ENCODE data around the gene AMACR. TPM values are rescaled to one million over a fixed set of nuclear protein-coding genes. Genes with fewer than 3 reads are reported as not detected.

Gene AMACR
- total and polyA plus RNA-seq, 2 experiments from 2014 or later, result 68.6 to 92.4 TPM

DNA sequence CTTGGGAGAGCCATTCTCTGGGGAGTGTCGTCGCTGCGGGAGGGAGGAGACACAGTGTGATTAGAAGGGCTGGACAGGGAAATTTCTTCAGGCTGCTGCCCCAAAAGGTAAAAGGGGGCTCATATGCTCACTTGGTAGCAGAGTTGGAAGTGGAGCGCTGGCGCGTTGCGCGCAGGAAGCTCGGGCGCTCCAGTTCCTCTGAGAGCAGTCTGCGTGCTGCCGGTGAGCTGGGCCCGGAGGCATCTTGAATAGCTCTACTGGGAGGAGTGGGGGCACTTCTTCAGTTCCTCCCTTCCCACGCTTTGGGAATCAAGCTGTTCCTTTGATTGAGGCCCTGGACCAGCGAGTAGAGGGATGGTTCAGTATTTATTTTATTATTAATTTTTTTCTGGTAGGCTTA is 69.0 kb downstream of the AMACR start:
- no peaks in the 10 kb centered on the region for H3K36me3 ChIP-seq (replicated peaks; ENCODE audit: insufficient read depth, low read depth)
- WGBS (ENCODE audit: low lambda C conversion rate, missing lambda C conversion rate), result 95% methylated on average over 15 of the region's 15 CpGs
- H3K4me3 ChIP-seq, result no peak overlapping the region
- H3K4me1 ChIP-seq (ENCODE audit: insufficient read depth), result no peaks in the 10 kb centered on the region
- no peaks in the 10 kb centered on the region for H3K9me3 ChIP-seq (ENCODE audit: low read depth)
- H3K79me2 ChIP-seq, result no peaks in the 10 kb centered on the region
- peaks cover 4% of the 10 kb centered on the region for H3K27me3 ChIP-seq
- no peak for TF ChIP-seq EZH2phosphoT487 (IDR thresholded peaks at IDR 0.05; ENCODE audit: low read depth, severe bottlenecking, unreplicated experiment)
- TF ChIP-seq EZH2 (IDR thresholded peaks at IDR 0.05; ENCODE audit: borderline replicate concordance), result no peak
- TF ChIP-seq CTCF (IDR thresholded peaks at IDR 0.05; ENCODE audit: poor library complexity), result no peak
- no peak overlapping the region for H3K4me2 ChIP-seq
- no peaks in the 10 kb centered on the region for H4K20me1 ChIP-seq (ENCODE audit: insufficient read depth, poor library complexity, severe bottlenecking)
- no peaks in the 10 kb centered on the region for H3K9me2 ChIP-seq (replicated peaks; ENCODE audit: insufficient read depth)
- DNase-seq (ENCODE audit: low spot score), result no peak
- H3K27ac ChIP-seq, result no peak overlapping the region
- no peak overlapping the region for H2AFZ ChIP-seq

GRCh38 chr5:33938507-33938796 is 69.4 kb downstream of the AMACR start:
- Histone ChIP-seq H3K4me1 (ENCODE audit: insufficient read depth) (no peaks in the 10 kb centered on the region), H3K27ac (no peak overlapping the region), H3K27me3 (peaks cover 4% of the 10 kb centered on the region), H3K9me2 (replicated peaks; ENCODE audit: insufficient read depth) (no peaks in the 10 kb centered on the region), H4K20me1 (ENCODE audit: insufficient read depth, poor library complexity, severe bottlenecking) (no peaks in the 10 kb centered on the region), H3K9me3 (ENCODE audit: low read depth) (no peaks in the 10 kb centered on the region), H3K4me3 (no peak overlapping the region), H3K79me2 (no peaks in the 10 kb centered on the region), H3K36me3 (replicated peaks; ENCODE audit: insufficient read depth, low read depth) (no peaks in the 10 kb centered on the region), H3K4me2 (no peak overlapping the region), H2AFZ (no peak overlapping the region)
- no peak for DNase-seq (ENCODE audit: low spot score)
- TF ChIP-seq CTCF (IDR thresholded peaks at IDR 0.05; ENCODE audit: poor library complexity) (no peak), EZH2phosphoT487 (IDR thresholded peaks at IDR 0.05; ENCODE audit: low read depth, severe bottlenecking, unreplicated experiment) (no peak), EZH2 (IDR thresholded peaks at IDR 0.05; ENCODE audit: borderline replicate concordance) (no peak)
- 94% methylated on average over 14 of the region's 14 CpGs for WGBS (ENCODE audit: low lambda C conversion rate, missing lambda C conversion rate)

DNA sequence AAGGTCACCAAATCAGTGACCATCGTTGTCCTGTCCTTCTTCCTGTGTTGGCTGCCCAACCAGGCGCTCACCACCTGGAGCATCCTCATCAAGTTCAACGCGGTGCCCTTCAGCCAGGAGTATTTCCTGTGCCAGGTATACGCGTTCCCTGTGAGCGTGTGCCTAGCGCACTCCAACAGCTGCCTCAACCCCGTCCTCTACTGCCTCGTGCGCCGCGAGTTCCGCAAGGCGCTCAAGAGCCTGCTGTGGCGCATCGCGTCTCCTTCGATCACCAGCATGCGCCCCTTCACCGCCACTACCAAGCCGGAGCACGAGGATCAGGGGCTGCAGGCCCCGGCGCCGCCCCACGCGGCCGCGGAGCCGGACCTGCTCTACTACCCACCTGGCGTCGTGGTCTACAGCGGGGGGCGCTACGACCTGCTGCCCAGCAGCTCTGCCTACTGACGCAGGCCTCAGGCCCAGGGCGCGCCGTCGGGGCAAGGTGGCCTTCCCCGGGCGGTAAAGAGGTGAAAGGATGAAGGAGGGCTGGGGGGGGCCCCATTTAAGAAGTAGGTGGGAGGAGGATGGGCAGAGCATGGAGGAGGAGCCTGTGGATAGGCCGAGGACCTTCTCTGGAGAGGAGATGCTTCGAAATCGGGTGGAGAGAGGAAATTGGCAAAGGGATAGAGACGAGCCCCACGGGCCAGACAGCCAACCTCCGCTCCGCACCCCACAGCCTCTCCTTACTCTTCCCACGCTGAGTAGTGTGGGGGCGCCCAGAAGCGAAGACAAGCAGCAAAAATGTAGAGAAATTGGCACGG is 69.9 kb downstream of the AMACR start:
- H3K4me2 ChIP-seq, result no peak overlapping the region
- H4K20me1 ChIP-seq (ENCODE audit: insufficient read depth, poor library complexity, severe bottlenecking), result no peaks in the 10 kb centered on the region
- no peaks in the 10 kb centered on the region for H3K79me2 ChIP-seq
- H3K36me3 ChIP-seq (replicated peaks; ENCODE audit: insufficient read depth, low read depth), result no peaks in the 10 kb centered on the region
- H3K9me3 ChIP-seq (ENCODE audit: low read depth), result no peaks in the 10 kb centered on the region
- TF ChIP-seq EZH2phosphoT487 (IDR thresholded peaks at IDR 0.05; ENCODE audit: low read depth, severe bottlenecking, unreplicated experiment) (no peak), EZH2 (IDR thresholded peaks at IDR 0.05; ENCODE audit: borderline replicate concordance) (no peak), CTCF (IDR thresholded peaks at IDR 0.05; ENCODE audit: poor library complexity) (no peak)
- H3K27me3 ChIP-seq, result peaks cover 4% of the 10 kb centered on the region
- H3K9me2 ChIP-seq (replicated peaks; ENCODE audit: insufficient read depth), result no peaks in the 10 kb centered on the region
- no peaks in the 10 kb centered on the region for H3K4me1 ChIP-seq (ENCODE audit: insufficient read depth)
- no peak overlapping the region for H3K4me3 ChIP-seq
- WGBS (ENCODE audit: low lambda C conversion rate, missing lambda C conversion rate), result 97% methylated on average over 54 of the region's 54 CpGs
- H3K27ac ChIP-seq, result no peak overlapping the region
- H2AFZ ChIP-seq, result no peak overlapping the region
- no peak for DNase-seq (ENCODE audit: low spot score)

Data from hepatocyte (in vitro differentiated cells).